ENCODE results near the gene ADCY10.
A peak's percentile ranks its signal among the peaks of the same experiment; 100 is the strongest.
"Not testable (repeated sequence)": the region's sequence is repeated elsewhere in the genome, so short reads cannot be mapped to it uniquely, and the experiment has no call there.

ADCY10 gene

DNA sequence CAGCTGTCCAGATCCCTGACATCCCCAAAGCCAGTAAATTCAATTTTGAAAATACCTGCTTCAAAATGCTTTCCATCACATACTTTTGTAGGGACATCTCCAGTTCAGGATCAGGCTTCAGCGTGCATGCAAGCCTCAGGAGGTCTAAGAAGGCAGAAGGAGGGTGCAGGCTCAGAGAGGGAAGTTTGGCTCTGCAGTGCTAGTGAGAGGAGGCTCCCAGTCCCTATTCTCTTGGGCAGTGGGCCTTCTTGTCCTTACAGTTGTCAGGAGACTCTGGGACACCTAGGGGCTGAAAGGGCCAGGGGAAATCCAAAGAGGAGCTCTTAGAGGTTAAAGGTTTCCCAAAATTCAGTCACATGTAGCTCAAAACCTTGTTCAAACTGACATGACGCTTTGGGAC is 20.1 kb downstream of the ADCY10 start:
- Histone ChIP-seq H3K9ac (ENCODE audit: low read length) (no peak overlapping the region), H3K27me3 (ENCODE audit: insufficient read depth, low read length, poor library complexity) (no peaks in the 10 kb centered on the region), H3K36me3 (ENCODE audit: control insufficient read depth, insufficient read depth, low read length) (no peaks in the 10 kb centered on the region), H3K27ac (ENCODE audit: low read depth, low read length) (no peak overlapping the region), H2AK5ac (ENCODE audit: low read length) (no peak overlapping the region), H3K4ac (ENCODE audit: low read depth, low read length) (no peak overlapping the region), H3K4me1 (ENCODE audit: control insufficient read depth, low read depth, low read length) (no peaks in the 10 kb centered on the region), H3K79me2 (ENCODE audit: control insufficient read depth, insufficient read depth, low read length) (no peaks in the 10 kb centered on the region), H3K4me2 (ENCODE audit: low read length) (no peak overlapping the region), H2BK5ac (ENCODE audit: low read length) (no peak overlapping the region), H3K79me1 (ENCODE audit: low read length) (no peaks in the 10 kb centered on the region), H3K4me3 (ENCODE audit: low read length) (no peak overlapping the region), H3K18ac (ENCODE audit: low read length) (no peak overlapping the region), H2BK15ac (replicated peaks; ENCODE audit: low read depth) (no peak overlapping the region), H4K8ac (ENCODE audit: low read depth, low read length) (no peak overlapping the region), H4K5ac (ENCODE audit: low read length) (no peak overlapping the region), H3K56ac (ENCODE audit: low read length) (peak overlapping the region; percentile 40), H3K23ac (ENCODE audit: low read length) (peak overlapping the region; percentile 85), H2BK120ac (ENCODE audit: low read depth, low read length) (no peak overlapping the region)
- DNase-seq, result peak; percentile 21
- no CpG with 5 or more reads among the region's 2 CpGs for WGBS (ENCODE audit: extremely low coverage, insufficient coverage, low lambda C conversion rate)

DNA sequence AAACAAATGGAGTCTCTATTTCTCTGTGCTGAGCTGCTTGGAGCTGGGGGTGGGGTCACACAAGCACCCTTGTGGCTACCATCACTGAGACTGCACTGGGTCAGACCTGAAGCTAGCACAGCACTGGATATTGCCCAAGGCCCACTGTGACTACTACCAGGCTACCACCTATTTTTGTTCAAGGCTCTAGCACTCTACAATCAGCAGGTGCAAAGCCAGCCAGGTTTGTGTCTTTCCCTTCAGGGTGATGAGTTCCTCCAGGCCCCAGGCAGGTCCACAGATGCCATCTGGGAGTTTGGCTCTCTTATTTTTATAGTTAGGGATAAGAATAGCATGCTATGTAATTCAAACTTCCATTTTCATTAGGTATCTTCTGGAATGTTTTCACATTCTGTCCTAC is 23.5 kb downstream of the ADCY10 start:
- Histone ChIP-seq H2BK5ac (ENCODE audit: low read length) (no peak overlapping the region), H2AK5ac (ENCODE audit: low read length) (no peak overlapping the region), H3K9ac (ENCODE audit: low read length) (no peak overlapping the region), H2BK15ac (replicated peaks; ENCODE audit: low read depth) (no peak overlapping the region), H4K8ac (ENCODE audit: low read depth, low read length) (no peak overlapping the region), H3K4ac (ENCODE audit: low read depth, low read length) (no peak overlapping the region), H3K18ac (ENCODE audit: low read length) (no peak overlapping the region), H4K5ac (ENCODE audit: low read length) (no peak overlapping the region), H3K36me3 (ENCODE audit: control insufficient read depth, insufficient read depth, low read length) (no peaks in the 10 kb centered on the region), H3K27ac (ENCODE audit: low read depth, low read length) (no peak overlapping the region), H3K4me1 (ENCODE audit: control insufficient read depth, low read depth, low read length) (no peaks in the 10 kb centered on the region), H3K4me3 (ENCODE audit: low read length) (no peak overlapping the region), H3K4me2 (ENCODE audit: low read length) (no peak overlapping the region), H3K27me3 (ENCODE audit: insufficient read depth, low read length, poor library complexity) (no peaks in the 10 kb centered on the region), H3K23ac (ENCODE audit: low read length) (no peak overlapping the region), H2BK120ac (ENCODE audit: low read depth, low read length) (no peak overlapping the region), H3K79me2 (ENCODE audit: control insufficient read depth, insufficient read depth, low read length) (no peaks in the 10 kb centered on the region), H3K79me1 (ENCODE audit: low read length) (no peaks in the 10 kb centered on the region), H3K56ac (ENCODE audit: low read length) (no peak overlapping the region)
- DNase-seq, result no peak

DNA sequence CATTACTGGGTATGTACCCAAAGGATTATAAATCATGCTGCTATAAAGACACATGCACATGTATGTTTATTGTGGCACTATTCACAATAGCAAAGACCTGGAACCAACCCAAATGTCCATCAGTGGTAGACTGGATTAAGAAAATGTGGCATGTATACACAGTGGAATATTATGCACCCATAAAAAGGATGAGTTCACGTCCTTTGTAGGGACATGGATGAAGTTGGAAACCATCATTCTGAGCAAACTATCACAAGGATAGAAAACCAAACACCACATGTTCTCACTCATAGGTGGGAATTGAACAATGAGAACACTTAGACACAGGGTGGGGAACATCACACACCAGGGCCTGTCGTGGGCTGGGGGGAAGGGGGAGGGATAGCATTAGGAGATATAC is 26.7 kb downstream of the ADCY10 start:
- not testable (repeated sequence) for H4K5ac ChIP-seq (ENCODE audit: low read length); DNase-seq

DNA sequence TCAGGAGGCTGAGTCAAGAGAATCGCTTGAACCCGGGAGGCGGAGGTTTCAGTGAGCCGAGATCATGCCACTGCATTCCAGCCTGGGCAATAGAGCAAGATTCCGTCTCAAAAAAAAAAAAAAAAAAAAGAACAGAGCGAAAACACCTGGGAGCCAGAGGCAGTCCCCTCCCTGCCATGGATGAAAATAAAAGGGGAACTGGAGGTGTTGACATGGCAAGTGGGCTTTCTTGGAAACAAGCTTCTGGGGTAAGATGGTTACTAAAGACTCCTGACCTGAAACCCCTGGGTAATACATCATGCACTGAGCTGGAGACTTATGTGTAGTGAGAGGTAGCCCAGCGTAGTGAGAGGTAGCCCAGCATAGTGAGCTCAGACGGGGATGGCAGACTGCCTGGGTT is 31.6 kb downstream of the ADCY10 start:
- Histone ChIP-seq H3K4me3 (ENCODE audit: low read length) (no peak overlapping the region), H3K79me1 (ENCODE audit: low read length) (no peaks in the 10 kb centered on the region), H4K8ac (ENCODE audit: low read depth, low read length) (no peak overlapping the region), H3K18ac (ENCODE audit: low read length) (no peak overlapping the region), H3K23ac (ENCODE audit: low read length) (no peak overlapping the region), H3K27ac (ENCODE audit: low read depth, low read length) (no peak overlapping the region), H2BK5ac (ENCODE audit: low read length) (no peak overlapping the region), H3K4me1 (ENCODE audit: control insufficient read depth, low read depth, low read length) (no peaks in the 10 kb centered on the region), H3K79me2 (ENCODE audit: control insufficient read depth, insufficient read depth, low read length) (no peaks in the 10 kb centered on the region), H3K36me3 (ENCODE audit: control insufficient read depth, insufficient read depth, low read length) (no peaks in the 10 kb centered on the region), H2BK120ac (ENCODE audit: low read depth, low read length) (no peak overlapping the region), H2BK15ac (replicated peaks; ENCODE audit: low read depth) (no peak overlapping the region), H3K4me2 (ENCODE audit: low read length) (no peak overlapping the region), H3K27me3 (ENCODE audit: insufficient read depth, low read length, poor library complexity) (no peaks in the 10 kb centered on the region), H3K56ac (ENCODE audit: low read length) (no peak overlapping the region), H2AK5ac (ENCODE audit: low read length) (no peak overlapping the region), H3K4ac (ENCODE audit: low read depth, low read length) (no peak overlapping the region), H4K5ac (ENCODE audit: low read length) (no peak overlapping the region), H3K9ac (ENCODE audit: low read length) (no peak overlapping the region)
- DNase-seq, result no peak
- no CpG with 5 or more reads among the region's 8 CpGs for WGBS (ENCODE audit: extremely low coverage, insufficient coverage, low lambda C conversion rate)

More for the DNA sequence above, 26.7 kb downstream of the ADCY10 start:
- H4K8ac ChIP-seq (ENCODE audit: low read depth, low read length); H3K18ac ChIP-seq (ENCODE audit: low read length); H3K36me3 ChIP-seq (ENCODE audit: control insufficient read depth, insufficient read depth, low read length); H3K27me3 ChIP-seq (ENCODE audit: insufficient read depth, low read length, poor library complexity); H3K79me2 ChIP-seq (ENCODE audit: control insufficient read depth, insufficient read depth, low read length); H2BK15ac ChIP-seq (replicated peaks; ENCODE audit: low read depth); H2AK5ac ChIP-seq (ENCODE audit: low read length); H2BK120ac ChIP-seq (ENCODE audit: low read depth, low read length); H3K4me2 ChIP-seq (ENCODE audit: low read length); H2BK5ac ChIP-seq (ENCODE audit: low read length); H3K56ac ChIP-seq (ENCODE audit: low read length); H3K23ac ChIP-seq (ENCODE audit: low read length); H3K4me3 ChIP-seq (ENCODE audit: low read length); H3K27ac ChIP-seq (ENCODE audit: low read depth, low read length); H3K9ac ChIP-seq (ENCODE audit: low read length); H3K4ac ChIP-seq (ENCODE audit: low read depth, low read length); H3K79me1 ChIP-seq (ENCODE audit: low read length); H3K4me1 ChIP-seq (ENCODE audit: control insufficient read depth, low read depth, low read length): not testable (repeated sequence)
- no CpG with 5 or more reads among the region's 2 CpGs for WGBS (ENCODE audit: extremely low coverage, insufficient coverage, low lambda C conversion rate)

DNA sequence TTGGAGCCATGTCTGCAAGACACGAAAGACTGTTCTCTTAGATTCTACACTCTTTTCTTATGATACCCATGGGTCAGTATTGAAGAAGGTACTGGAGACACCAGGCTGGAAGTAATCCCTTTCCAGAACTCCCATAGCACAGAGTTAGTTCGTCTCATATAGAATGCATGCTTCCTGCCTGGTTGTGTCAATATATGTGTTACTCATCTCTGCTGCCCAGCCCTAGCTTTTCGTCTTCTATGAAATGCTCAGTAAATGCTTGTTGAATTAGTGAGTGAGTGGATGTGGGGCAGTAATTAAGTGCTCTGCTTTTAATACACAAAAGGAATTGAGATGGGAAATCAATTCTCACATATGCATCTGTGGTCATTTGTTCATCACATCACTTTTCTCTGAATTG is 32.1 kb downstream of the ADCY10 start:
- no peak overlapping the region for H2BK15ac ChIP-seq (replicated peaks; ENCODE audit: low read depth)
- H3K79me1 ChIP-seq (ENCODE audit: low read length), result no peaks in the 10 kb centered on the region
- DNase-seq, result no peak
- no peak overlapping the region for H2AK5ac ChIP-seq (ENCODE audit: low read length)
- H3K4me1 ChIP-seq (ENCODE audit: control insufficient read depth, low read depth, low read length), result no peaks in the 10 kb centered on the region
- H3K79me2 ChIP-seq (ENCODE audit: control insufficient read depth, insufficient read depth, low read length), result no peaks in the 10 kb centered on the region
- H4K5ac ChIP-seq (ENCODE audit: low read length), result no peak overlapping the region
- WGBS (ENCODE audit: extremely low coverage, insufficient coverage, low lambda C conversion rate), result no CpG with 5 or more reads among the region's 3 CpGs
- H3K4me2 ChIP-seq (ENCODE audit: low read length), result no peak overlapping the region
- H2BK120ac ChIP-seq (ENCODE audit: low read depth, low read length), result no peak overlapping the region
- H2BK5ac ChIP-seq (ENCODE audit: low read length), result no peak overlapping the region
- no peak overlapping the region for H3K9ac ChIP-seq (ENCODE audit: low read length)
- H4K8ac ChIP-seq (ENCODE audit: low read depth, low read length), result no peak overlapping the region
- no peaks in the 10 kb centered on the region for H3K36me3 ChIP-seq (ENCODE audit: control insufficient read depth, insufficient read depth, low read length)
- H3K4ac ChIP-seq (ENCODE audit: low read depth, low read length), result no peak overlapping the region
- no peak overlapping the region for H3K4me3 ChIP-seq (ENCODE audit: low read length)
- no peak overlapping the region for H3K56ac ChIP-seq (ENCODE audit: low read length)
- H3K27me3 ChIP-seq (ENCODE audit: insufficient read depth, low read length, poor library complexity), result no peaks in the 10 kb centered on the region
- H3K23ac ChIP-seq (ENCODE audit: low read length), result no peak overlapping the region
- no peak overlapping the region for H3K18ac ChIP-seq (ENCODE audit: low read length)
- no peak overlapping the region for H3K27ac ChIP-seq (ENCODE audit: low read depth, low read length)

DNA sequence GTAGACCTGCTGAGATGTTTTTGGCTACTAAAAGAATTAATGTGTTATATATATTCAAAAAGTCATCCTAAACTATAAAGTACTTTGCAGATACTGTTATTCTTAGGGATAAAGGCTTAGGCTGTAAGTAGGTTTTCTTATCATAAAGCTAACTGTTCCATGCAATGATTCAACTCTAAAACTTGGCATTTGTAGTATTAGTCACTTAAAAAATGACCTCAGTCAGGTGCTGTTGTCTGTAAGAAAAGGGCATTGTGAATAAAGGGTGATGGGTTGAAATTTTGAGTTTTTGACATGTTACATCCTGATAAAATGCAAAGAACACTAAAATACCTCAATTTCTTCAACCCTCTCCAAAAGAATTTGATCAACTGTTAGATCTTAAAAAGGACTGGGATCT is 32.9 kb downstream of the ADCY10 start:
- Histone ChIP-seq H3K36me3 (ENCODE audit: control insufficient read depth, insufficient read depth, low read length) (no peaks in the 10 kb centered on the region), H3K27ac (ENCODE audit: low read depth, low read length) (no peak overlapping the region), H2AK5ac (ENCODE audit: low read length) (no peak overlapping the region), H2BK120ac (ENCODE audit: low read depth, low read length) (no peak overlapping the region), H2BK15ac (replicated peaks; ENCODE audit: low read depth) (no peak overlapping the region), H3K18ac (ENCODE audit: low read length) (no peak overlapping the region), H4K8ac (ENCODE audit: low read depth, low read length) (no peak overlapping the region), H2BK5ac (ENCODE audit: low read length) (no peak overlapping the region), H4K5ac (ENCODE audit: low read length) (no peak overlapping the region), H3K9ac (ENCODE audit: low read length) (no peak overlapping the region), H3K23ac (ENCODE audit: low read length) (no peak overlapping the region), H3K4me2 (ENCODE audit: low read length) (no peak overlapping the region), H3K56ac (ENCODE audit: low read length) (no peak overlapping the region), H3K4me3 (ENCODE audit: low read length) (no peak overlapping the region), H3K79me1 (ENCODE audit: low read length) (no peaks in the 10 kb centered on the region), H3K4ac (ENCODE audit: low read depth, low read length) (no peak overlapping the region), H3K79me2 (ENCODE audit: control insufficient read depth, insufficient read depth, low read length) (no peaks in the 10 kb centered on the region), H3K27me3 (ENCODE audit: insufficient read depth, low read length, poor library complexity) (no peaks in the 10 kb centered on the region), H3K4me1 (ENCODE audit: control insufficient read depth, low read depth, low read length) (no peaks in the 10 kb centered on the region)
- DNase-seq, result no peak
